Measurements from ENCODE around the gene CCDC69. TPM values are rescaled to one million over a fixed set of nuclear protein-coding genes. Genes with fewer than 3 reads are reported as not detected.

CCDC69 gene
- total RNA-seq, 1 donor from 2014 or later, result 0.78 TPM

DNA sequence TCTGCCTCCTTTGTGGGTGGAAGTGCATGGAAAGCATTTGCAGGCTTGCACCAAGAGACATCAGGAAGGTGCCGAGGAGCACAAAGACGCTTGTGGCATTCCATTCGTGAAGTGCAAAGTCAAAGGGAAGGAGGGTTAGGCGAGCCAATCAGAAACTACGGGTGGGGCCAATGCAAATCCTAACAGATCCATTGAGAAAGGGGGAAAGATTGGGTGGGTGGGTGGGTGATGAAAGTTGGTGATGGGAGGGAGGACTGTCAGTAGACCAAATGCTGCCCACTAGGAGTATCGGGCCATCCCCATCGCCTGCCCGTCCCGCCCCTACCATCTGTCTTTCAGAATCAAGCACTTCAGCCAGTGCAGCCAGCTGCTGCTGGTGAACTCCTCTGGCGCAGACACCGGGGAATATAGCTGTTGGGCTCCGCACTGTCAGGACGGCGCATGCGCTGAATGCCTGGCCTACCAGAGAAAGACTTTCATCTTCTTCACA lies 49.2 kb downstream of the CCDC69 start:
- H3K27me3 Mint-ChIP-seq (ENCODE audit: unreplicated experiment), result peaks cover 23% of the 10 kb centered on the region
- DNase-seq (ENCODE audit: extremely low spot score, unreplicated experiment), result no peak
- H3K4me3 Mint-ChIP-seq (ENCODE audit: unreplicated experiment), result no peak overlapping the region
- no peaks in the 10 kb centered on the region for H3K36me3 Mint-ChIP-seq (ENCODE audit: unreplicated experiment)
- H3K27ac Mint-ChIP-seq (ENCODE audit: unreplicated experiment), result no peak overlapping the region
- H3K4me1 Mint-ChIP-seq (ENCODE audit: unreplicated experiment), result no peaks in the 10 kb centered on the region
- H3K9me3 Mint-ChIP-seq (ENCODE audit: unreplicated experiment), result no peaks in the 10 kb centered on the region
- TF ChIP-seq, protein P1, sequence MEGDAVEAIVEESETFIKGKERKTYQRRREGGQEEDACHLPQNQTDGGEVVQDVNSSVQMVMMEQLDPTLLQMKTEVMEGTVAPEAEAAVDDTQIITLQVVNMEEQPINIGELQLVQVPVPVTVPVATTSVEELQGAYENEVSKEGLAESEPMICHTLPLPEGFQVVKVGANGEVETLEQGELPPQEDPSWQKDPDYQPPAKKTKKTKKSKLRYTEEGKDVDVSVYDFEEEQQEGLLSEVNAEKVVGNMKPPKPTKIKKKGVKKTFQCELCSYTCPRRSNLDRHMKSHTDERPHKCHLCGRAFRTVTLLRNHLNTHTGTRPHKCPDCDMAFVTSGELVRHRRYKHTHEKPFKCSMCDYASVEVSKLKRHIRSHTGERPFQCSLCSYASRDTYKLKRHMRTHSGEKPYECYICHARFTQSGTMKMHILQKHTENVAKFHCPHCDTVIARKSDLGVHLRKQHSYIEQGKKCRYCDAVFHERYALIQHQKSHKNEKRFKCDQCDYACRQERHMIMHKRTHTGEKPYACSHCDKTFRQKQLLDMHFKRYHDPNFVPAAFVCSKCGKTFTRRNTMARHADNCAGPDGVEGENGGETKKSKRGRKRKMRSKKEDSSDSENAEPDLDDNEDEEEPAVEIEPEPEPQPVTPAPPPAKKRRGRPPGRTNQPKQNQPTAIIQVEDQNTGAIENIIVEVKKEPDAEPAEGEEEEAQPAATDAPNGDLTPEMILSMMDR (IDR thresholded peaks at IDR 0.05), result no peak

DNA sequence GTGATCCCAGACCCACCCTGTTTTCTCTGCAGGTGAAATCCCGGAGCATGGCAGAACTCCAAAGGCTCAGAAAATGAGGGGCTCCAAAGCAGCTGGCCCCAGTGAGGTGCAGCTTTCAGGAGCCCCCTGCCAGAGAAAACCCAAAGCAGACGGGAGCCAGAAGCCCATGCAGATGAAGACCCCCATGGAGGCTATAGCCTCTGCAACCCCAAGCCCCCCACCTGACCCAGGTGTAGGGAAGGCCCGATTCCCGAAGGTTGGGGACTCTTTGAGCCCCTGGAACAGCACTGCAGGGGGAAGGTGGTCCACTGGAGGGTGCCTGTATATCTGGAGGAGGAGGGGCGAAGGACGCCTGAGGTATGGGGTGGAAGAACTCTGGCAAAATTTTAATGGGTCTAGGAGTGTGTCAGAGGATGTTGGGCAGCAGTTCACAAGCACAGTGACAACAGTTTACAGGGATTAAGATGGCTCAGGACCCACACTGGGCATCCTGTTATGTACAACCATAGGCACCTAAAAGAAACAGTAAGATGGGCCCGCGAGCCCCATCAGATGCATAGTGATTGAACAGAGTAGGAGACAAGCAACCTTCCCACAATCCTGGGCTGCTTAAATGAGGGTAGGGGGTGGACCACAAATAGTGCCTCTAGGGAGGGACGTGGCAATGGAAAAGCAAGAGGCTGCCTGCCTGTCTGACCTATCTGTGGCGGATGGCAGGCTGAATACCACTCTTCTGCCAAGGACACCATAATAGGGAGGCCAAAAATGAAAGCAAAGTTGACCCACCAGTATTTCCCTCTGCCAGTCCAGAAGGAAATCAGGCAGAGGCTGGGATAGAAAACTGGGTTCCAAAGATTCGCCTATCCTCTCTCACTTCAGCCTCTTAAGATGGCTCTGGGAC lies 49.9 kb downstream of the CCDC69 start:
- no peak overlapping the region for H3K4me3 Mint-ChIP-seq (ENCODE audit: unreplicated experiment)
- no peaks in the 10 kb centered on the region for H3K4me1 Mint-ChIP-seq (ENCODE audit: unreplicated experiment)
- DNase-seq (ENCODE audit: extremely low spot score, unreplicated experiment), result no peak
- no peak overlapping the region for H3K27ac Mint-ChIP-seq (ENCODE audit: unreplicated experiment)
- H3K27me3 Mint-ChIP-seq (ENCODE audit: unreplicated experiment), result peaks cover 28% of the 10 kb centered on the region
- H3K36me3 Mint-ChIP-seq (ENCODE audit: unreplicated experiment), result no peaks in the 10 kb centered on the region
- no peaks in the 10 kb centered on the region for H3K9me3 Mint-ChIP-seq (ENCODE audit: unreplicated experiment)
- TF ChIP-seq, protein P1 (IDR thresholded peaks at IDR 0.05), result no peak

DNA sequence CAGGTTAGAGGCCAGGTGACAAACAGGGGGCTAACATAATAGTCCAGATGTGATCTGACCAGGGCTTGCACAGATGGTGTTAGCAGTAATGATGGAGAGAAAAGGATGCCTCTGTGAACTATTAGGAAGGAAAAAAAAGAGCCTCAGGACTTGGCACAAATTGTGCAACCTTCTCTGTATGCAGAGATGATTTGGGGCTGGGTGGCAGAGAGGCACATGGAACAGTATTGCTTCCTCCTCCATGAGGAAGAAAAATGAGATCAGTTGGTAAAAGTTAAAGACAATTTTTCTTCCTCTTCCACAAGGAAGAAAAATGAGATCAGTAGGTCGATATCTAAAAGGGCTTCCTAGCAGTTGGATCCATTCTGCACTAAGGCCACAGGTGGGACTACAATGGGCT lies 52.4 kb downstream of the CCDC69 start:
- no peaks in the 10 kb centered on the region for H3K4me1 Mint-ChIP-seq (ENCODE audit: unreplicated experiment)
- no peaks in the 10 kb centered on the region for H3K36me3 Mint-ChIP-seq (ENCODE audit: unreplicated experiment)
- H3K27me3 Mint-ChIP-seq (ENCODE audit: unreplicated experiment), result peaks cover 27% of the 10 kb centered on the region
- TF ChIP-seq, protein P1 (IDR thresholded peaks at IDR 0.05), result no peak
- DNase-seq (ENCODE audit: extremely low spot score, unreplicated experiment), result no peak
- H3K27ac Mint-ChIP-seq (ENCODE audit: unreplicated experiment), result no peak overlapping the region
- H3K4me3 Mint-ChIP-seq (ENCODE audit: unreplicated experiment), result no peak overlapping the region
- H3K9me3 Mint-ChIP-seq (ENCODE audit: unreplicated experiment), result no peaks in the 10 kb centered on the region

DNA sequence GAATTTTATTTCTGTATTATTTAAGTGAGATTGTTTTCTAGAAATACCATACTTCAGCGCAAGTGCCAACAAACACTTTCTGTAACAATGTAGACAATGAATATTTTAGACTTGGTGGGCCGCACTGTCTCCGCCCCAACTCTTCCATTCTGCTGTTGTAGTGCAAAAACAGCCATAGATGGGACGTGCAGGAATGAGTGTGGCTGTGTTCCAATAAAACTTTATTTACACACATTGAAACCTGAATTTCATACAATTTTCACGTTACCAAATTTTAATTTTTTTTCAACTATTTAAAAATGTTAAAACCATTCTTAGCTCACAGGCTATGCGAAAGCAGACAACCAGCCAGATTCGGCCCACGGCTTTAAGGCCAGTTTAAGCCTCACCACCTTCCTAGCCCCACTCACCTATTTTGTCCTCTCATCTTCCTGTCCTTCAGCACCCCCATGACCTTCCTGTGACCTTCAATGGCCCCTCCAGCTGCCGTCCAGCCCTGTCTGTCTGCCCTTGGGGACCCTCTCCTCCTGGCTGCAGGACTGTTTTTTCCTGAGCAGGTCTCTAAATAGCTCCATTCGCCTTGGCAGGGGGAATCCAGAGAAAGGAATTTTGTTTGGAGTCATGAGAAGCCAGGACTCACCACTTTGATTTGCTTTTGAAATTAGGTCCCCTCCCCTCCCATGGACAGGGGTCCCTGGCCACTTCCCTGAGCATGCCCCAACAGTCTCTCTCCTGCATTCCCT lies 55.1 kb downstream of the CCDC69 start:
- no peak overlapping the region for H3K27ac Mint-ChIP-seq (ENCODE audit: unreplicated experiment)
- peaks cover 27% of the 10 kb centered on the region for H3K27me3 Mint-ChIP-seq (ENCODE audit: unreplicated experiment)
- TF ChIP-seq, protein P1 (IDR thresholded peaks at IDR 0.05), result no peak
- H3K9me3 Mint-ChIP-seq (ENCODE audit: unreplicated experiment), result no peaks in the 10 kb centered on the region
- no peaks in the 10 kb centered on the region for H3K4me1 Mint-ChIP-seq (ENCODE audit: unreplicated experiment)
- DNase-seq (ENCODE audit: extremely low spot score, unreplicated experiment), result no peak
- H3K36me3 Mint-ChIP-seq (ENCODE audit: unreplicated experiment), result no peaks in the 10 kb centered on the region
- no peak overlapping the region for H3K4me3 Mint-ChIP-seq (ENCODE audit: unreplicated experiment)

DNA sequence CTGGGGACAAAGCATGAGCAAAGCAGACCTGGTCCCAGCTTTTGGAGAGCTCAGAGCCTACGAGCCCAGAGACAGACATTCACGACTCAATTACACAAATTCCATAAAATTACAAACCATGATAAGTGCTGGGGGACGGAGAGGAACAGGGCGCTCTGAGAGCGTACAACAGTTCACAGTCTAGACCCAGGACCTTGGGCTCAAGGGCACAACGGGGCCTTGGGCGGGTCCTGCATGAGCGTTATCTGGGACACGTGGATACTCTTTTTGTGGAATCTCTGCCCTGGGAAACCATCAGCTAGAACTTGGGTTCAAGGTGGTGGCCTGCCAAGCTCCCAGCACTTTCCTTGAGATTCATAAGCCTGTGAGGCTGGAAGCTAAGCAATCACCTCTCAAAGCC lies 56.9 kb downstream of the CCDC69 start:
- Mint-ChIP-seq H3K9me3 (ENCODE audit: unreplicated experiment) (no peaks in the 10 kb centered on the region), H3K27me3 (ENCODE audit: unreplicated experiment) (peaks cover 23% of the 10 kb centered on the region), H3K27ac (ENCODE audit: unreplicated experiment) (no peak overlapping the region), H3K4me3 (ENCODE audit: unreplicated experiment) (no peak overlapping the region), H3K4me1 (ENCODE audit: unreplicated experiment) (no peaks in the 10 kb centered on the region), H3K36me3 (ENCODE audit: unreplicated experiment) (no peaks in the 10 kb centered on the region)
- no peak for DNase-seq (ENCODE audit: extremely low spot score, unreplicated experiment)
- TF ChIP-seq, protein P1 (IDR thresholded peaks at IDR 0.05), result no peak
